OCI-LY1 (cell line): Measurements from ENCODE around the gene FILIP1L.

Experiments used
- H2AFZ ChIP-seq: fragments of 200-600 bp; sonication (generic), shearing (Covaris generic); 2 replicates; pipeline ENCODE4 v1.6.0; 2014; ENCODE audit warnings: antibody characterized with exemption, mild to moderate bottlenecking, low read length
- H3F3A ChIP-seq: fragments of 200-600 bp; sonication (generic), shearing (Covaris generic); 2 replicates; pipeline ENCODE4 v1.6.0; 2014; ENCODE audit warnings: mild to moderate bottlenecking, antibody characterized with exemption, low read length, moderate library complexity; ENCODE audit not compliant: insufficient read depth
- H3K27ac ChIP-seq: fragments of 200-600 bp; sonication (generic); 2 replicates; pipeline ENCODE4 v1.5.1; 2014; ENCODE audit warnings: low read length, mixed run types, mild to moderate bottlenecking, low read depth; ENCODE audit not compliant: poor library complexity, severe bottlenecking
- H3K27me3 ChIP-seq: fragments of 200-600 bp; sonication (generic); 2 replicates; pipeline ENCODE4 v1.6.0; 2014; ENCODE audit warnings: antibody characterized with exemption, mild to moderate bottlenecking, low read length, moderate library complexity; ENCODE audit not compliant: insufficient read depth
- H3K36me3 ChIP-seq: fragments of 200-600 bp; sonication (generic); 2 replicates; pipeline ENCODE4 v1.6.1; 2014; ENCODE audit warnings: mild to moderate bottlenecking, antibody characterized with exemption, low read length, moderate library complexity, mixed read lengths; ENCODE audit not compliant: insufficient read depth
- H3K4me1 ChIP-seq: fragments of 200-600 bp; sonication (generic); 2 replicates; pipeline ENCODE4 v1.5.1; 2014; ENCODE audit warnings: mild to moderate bottlenecking, low read length, moderate library complexity; ENCODE audit not compliant: insufficient read depth, severe bottlenecking
- H3K4me2 ChIP-seq: fragments of 200-600 bp; sonication (generic), shearing (Covaris generic); 2 replicates; pipeline ENCODE4 v1.6.1; 2014; ENCODE audit warnings: low read length
- H3K4me3 ChIP-seq: fragments of 200-600 bp; sonication (generic); 2 replicates; pipeline ENCODE4 v1.5.1; 2014; ENCODE audit warnings: low read length, low read depth, mild to moderate bottlenecking, mixed read lengths; ENCODE audit not compliant: poor library complexity, severe bottlenecking
- H3K79me2 ChIP-seq: fragments of 200-600 bp; shearing (Covaris generic); 2 replicates; pipeline ENCODE4 v1.6.1; 2016; ENCODE audit warnings: mixed run types, low read length, mixed read lengths; ENCODE audit not compliant: insufficient read depth
- H3K9ac ChIP-seq: fragments of 200-600 bp; sonication (generic), shearing (Covaris generic); 2 replicates; pipeline ENCODE4 v1.6.1; 2014; ENCODE audit warnings: mild to moderate bottlenecking, low read length, mixed read lengths
- H3K9me2 ChIP-seq: fragments of 200-600 bp; sonication (generic), shearing (Covaris generic); 2 replicates; pipeline ENCODE4 v1.6.1; 2014; ENCODE audit warnings: low read depth, mild to moderate bottlenecking, low read length, mixed read lengths
- H3K9me3 ChIP-seq: fragments of 200-600 bp; shearing (Covaris generic); 2 replicates; pipeline ENCODE4 v1.6.1; 2014; ENCODE audit warnings: low read length, mixed read lengths
- H4K20me1 ChIP-seq: fragments of 200-600 bp; sonication (generic), shearing (Covaris generic); 2 replicates; pipeline ENCODE4 v1.6.0; 2016; ENCODE audit warnings: mild to moderate bottlenecking, low read length; ENCODE audit not compliant: insufficient read depth
- CTCF ChIP-seq: fragments of 200-600 bp; sonication (generic), shearing (Covaris generic); IDR thresholded peaks from 2 replicates; pipeline ENCODE4 v1.5.1; 2017; ENCODE audit warnings: mild to moderate bottlenecking, antibody characterized with exemption, low read length, moderate library complexity, mixed read lengths
- EZH2 ChIP-seq: fragments of 200-600 bp; sonication (generic), shearing (Covaris generic); IDR thresholded peaks from 2 replicates; pipeline ENCODE4 v1.8.0; 2017; ENCODE audit warnings: borderline replicate concordance, mixed run types, mild to moderate bottlenecking, antibody characterized with exemption, low read length, moderate library complexity, mixed read lengths

The FILIP1L gene

DNA sequence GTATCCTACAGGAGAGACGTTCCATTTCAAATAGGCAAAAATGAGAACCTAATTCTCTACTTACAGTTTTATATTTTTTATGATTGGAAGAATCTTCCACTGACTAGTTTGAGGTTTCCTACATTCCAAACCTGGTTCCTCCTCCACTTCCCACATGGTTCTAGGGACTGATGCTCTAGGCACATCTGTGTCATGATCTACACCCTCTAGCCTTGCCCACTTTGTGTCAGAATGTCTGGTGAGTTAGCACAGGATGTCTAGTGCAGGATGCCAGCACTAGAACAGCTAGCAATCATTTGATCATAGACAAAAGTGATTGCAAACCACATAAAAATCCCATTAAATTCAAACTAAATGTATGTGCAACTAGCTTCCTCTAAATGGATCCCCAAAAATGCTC, 26.7 kb upstream of the FILIP1L start:
- Histone ChIP-seq H3K4me2 (no peak overlapping the region), H3K9me3 (0 out of 2 replicates have a peak, but pooled peaks cover 5% of the 10 kb centered on the region), H3F3A (no peaks in the 10 kb centered on the region), H3K9ac (no peak overlapping the region), H3K4me3 (no peak overlapping the region), H3K4me1 (no peaks in the 10 kb centered on the region), H3K79me2 (no peaks in the 10 kb centered on the region), H3K27ac (no peak overlapping the region), H2AFZ (no peak overlapping the region), H3K27me3 (no peaks in the 10 kb centered on the region), H4K20me1 (no peaks in the 10 kb centered on the region), H3K9me2 (no peaks in the 10 kb centered on the region), H3K36me3 (no peaks in the 10 kb centered on the region)
- TF ChIP-seq EZH2 = no peak
- no peak for TF ChIP-seq CTCF

- H3K4me3 ChIP-seq = no peak overlapping the region
- H3K9ac ChIP-seq = no peak overlapping the region
- no peaks in the 10 kb centered on the region for H3K79me2 ChIP-seq
- H3K4me2 ChIP-seq = no peak overlapping the region
- no peaks in the 10 kb centered on the region for H3K9me2 ChIP-seq
- no peaks in the 10 kb centered on the region for H3K27me3 ChIP-seq
- no peaks in the 10 kb centered on the region for H3K36me3 ChIP-seq
- H3K27ac ChIP-seq = no peak overlapping the region
- H4K20me1 ChIP-seq = no peaks in the 10 kb centered on the region
- H3F3A ChIP-seq = no peaks in the 10 kb centered on the region
- no peaks in the 10 kb centered on the region for H3K9me3 ChIP-seq
- TF ChIP-seq EZH2 (no peak), CTCF (no peak)
- no peak overlapping the region for H2AFZ ChIP-seq
- no peaks in the 10 kb centered on the region for H3K4me1 ChIP-seq
These were observed 22.6 kb upstream of the FILIP1L start for GRCh38 chr3:100136921-100137320.

- Histone ChIP-seq H3K36me3 (no peaks in the 10 kb centered on the region), H4K20me1 (no peaks in the 10 kb centered on the region), H3K4me2 (no peak overlapping the region), H3K27ac (no peak overlapping the region), H3K9ac (no peak overlapping the region), H2AFZ (no peak overlapping the region), H3K4me3 (no peak overlapping the region), H3K79me2 (no peaks in the 10 kb centered on the region), H3K27me3 (no peaks in the 10 kb centered on the region), H3F3A (no peaks in the 10 kb centered on the region), H3K9me2 (no peaks in the 10 kb centered on the region), H3K4me1 (no peaks in the 10 kb centered on the region), H3K9me3 (no peaks in the 10 kb centered on the region)
- TF ChIP-seq CTCF (no peak), EZH2 (no peak)
These were observed 16.9 kb upstream of the FILIP1L start for GRCh38 chr3:100131241-100131640.
